Measurements from ENCODE around the gene C1orf210. TPM values are rescaled to one million over a fixed set of nuclear protein-coding genes. Genes with fewer than 3 reads are reported as not detected.

Gene C1orf210
- total and polyA plus RNA-seq, 12 donors = not detected

- intact Hi-C loops (cut with DNase I) = no loop called here
- 79 to 84% (median 82%) methylated on average over 6 of the region's 6 CpGs for WGBS, 4 donors
- TF ChIP-seq CTCF (IDR thresholded peaks at IDR 0.05) (no peak), POLR2A (IDR thresholded peaks at IDR 0.05) (no peak)
Measured at GRCh38 chr1:43243299-43243698, 42.1 kb downstream of the C1orf210 start.

GRCh38 chr1:43241413-43241836, 44.0 kb downstream of the C1orf210 start:
- no peak for TF ChIP-seq CTCF (IDR thresholded peaks at IDR 0.05)
- no peak for TF ChIP-seq POLR2A (IDR thresholded peaks at IDR 0.05)
- Histone ChIP-seq H3K9me3 (replicated peaks in 1 of 3) (no peaks in the 10 kb centered on the region), H3K4me1 (replicated peaks in 1 of 2) (no peaks in the 10 kb centered on the region), H3K4me3 (no peak overlapping the region), H3K27ac (no peak overlapping the region), H3K27me3 (no peaks in the 10 kb centered on the region), H3K36me3 (replicated peaks in 1 of 2) (no peaks in the 10 kb centered on the region)
- intact Hi-C loops (cut with DNase I) = no loop called here
- 51 to 68% (median 57%) methylated on average over 4 to 6 of the region's 6 CpGs for WGBS, 4 donors
- DNase-seq = peak in 1 of 7 donors; percentile 54

More at GRCh38 chr1:43243299-43243698, 42.1 kb downstream of the C1orf210 start:
- Histone ChIP-seq H3K27me3 (no peaks in the 10 kb centered on the region), H3K36me3 (replicated peaks in 1 of 2) (no peaks in the 10 kb centered on the region), H3K4me3 (no peak overlapping the region), H3K4me1 (replicated peaks in 1 of 2) (no peaks in the 10 kb centered on the region), H3K27ac (no peak overlapping the region), H3K9me3 (replicated peaks in 1 of 3) (no peaks in the 10 kb centered on the region)
- peak in 1 of 7 donors; percentile 37 for DNase-seq

- Histone ChIP-seq H3K9me3 (replicated peaks in 1 of 3) (no peaks in the 10 kb centered on the region), H3K27ac (no peak overlapping the region), H3K4me1 (replicated peaks in 1 of 2) (no peaks in the 10 kb centered on the region), H3K4me3 (no peak overlapping the region), H3K36me3 (replicated peaks in 1 of 2) (no peaks in the 10 kb centered on the region), H3K27me3 (no peaks in the 10 kb centered on the region)
- no peak for TF ChIP-seq POLR2A (IDR thresholded peaks at IDR 0.05)
- TF ChIP-seq CTCF (IDR thresholded peaks at IDR 0.05) = no peak
- no peak for DNase-seq
- intact Hi-C loops (cut with DNase I) = loop anchor here (5.0 kb wide), 3 partner anchors 113 to 173 kb away; partner anchors contain the start of gene CDC20 (in 1 of the 2)
- 74 to 85% (median 74%) methylated on average over 3 of the region's 3 CpGs for WGBS, 4 donors
Measured at GRCh38 chr1:43239484-43239883, 45.9 kb downstream of the C1orf210 start.

- Histone ChIP-seq H3K4me3 (no peak overlapping the region), H3K4me1 (replicated peaks in 1 of 2) (no peaks in the 10 kb centered on the region), H3K27ac (no peak overlapping the region), H3K9me3 (replicated peaks in 1 of 3) (no peaks in the 10 kb centered on the region), H3K27me3 (no peaks in the 10 kb centered on the region), H3K36me3 (replicated peaks in 1 of 2) (no peaks in the 10 kb centered on the region)
- peak in 2 of 7 donors; percentile 33 to 49 for DNase-seq
- intact Hi-C loops (cut with DNase I) = loop anchor here (5.0 kb wide), 3 partner anchors 113 to 173 kb away; partner anchors contain the start of gene CDC20 (in 1 of the 2)
- TF ChIP-seq POLR2A (IDR thresholded peaks at IDR 0.05) (no peak), CTCF (IDR thresholded peaks at IDR 0.05) (no peak)
- 66 to 82% (median 79%) methylated on average over 3 of the region's 3 CpGs for WGBS, 4 donors
Measured at GRCh38 chr1:43238991-43239469, 46.4 kb downstream of the C1orf210 start.

All from adrenal gland (tissue), 12 donors.